Measurements from ENCODE around the gene ENTR1. TPM values are rescaled to one million over a fixed set of nuclear protein-coding genes. Genes with fewer than 3 reads are reported as not detected.

The ENTR1 gene
- total and polyA plus RNA-seq, 2 of the 13 experiments (the other 11 are each of a cell fraction or from before 2014, with no cell fraction given) = 70.1 to 76.4 TPM

DNA sequence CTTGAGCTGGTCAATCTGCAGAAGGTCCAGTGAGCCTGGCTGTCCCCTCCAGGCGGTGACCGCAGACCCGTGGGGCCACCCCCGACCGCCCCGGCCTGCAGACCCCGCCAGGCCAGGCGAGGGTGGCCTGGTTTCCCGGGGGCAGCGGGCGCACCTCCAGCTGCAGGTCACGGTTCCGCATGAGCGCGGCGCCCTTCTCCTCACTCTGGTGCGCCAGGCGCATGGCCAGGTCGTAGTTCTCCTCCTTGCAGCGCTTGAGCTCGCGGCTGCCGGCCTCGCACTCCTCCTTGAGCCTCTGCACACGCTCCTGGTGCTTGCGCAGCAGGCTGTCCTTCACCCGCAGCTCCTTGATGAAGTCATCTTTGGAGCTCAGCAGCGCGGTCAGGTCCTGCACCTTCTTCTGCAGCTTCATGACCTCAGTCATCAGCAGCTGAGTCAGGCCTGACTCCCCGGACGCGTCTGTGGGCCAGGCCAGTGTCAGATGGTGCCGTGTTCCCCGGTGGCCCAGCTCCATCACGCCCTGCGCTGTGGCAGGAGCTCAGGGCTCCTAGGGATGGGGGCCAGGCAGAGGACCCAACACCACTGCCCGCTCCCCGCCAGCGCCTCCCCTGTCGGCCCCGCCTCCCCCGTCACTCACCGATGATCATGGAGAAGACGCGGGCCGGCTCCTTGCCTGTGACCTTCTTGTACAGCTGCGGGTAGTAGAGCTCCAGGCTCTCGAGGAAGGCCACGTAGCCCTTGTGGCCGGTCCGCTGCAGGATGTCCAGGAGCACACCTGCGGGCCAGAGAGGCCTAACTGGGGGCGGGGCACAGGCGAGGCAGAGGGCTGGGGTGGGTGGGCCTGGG lies 39.5 kb downstream of the ENTR1 start:
- TF ChIP-seq MZF1 (CRISPR knock-in tag; IDR thresholded peaks at IDR 0.05; ENCODE audit: borderline replicate concordance) (no peak), PAWR (CRISPR knock-in tag; IDR thresholded peaks at IDR 0.05; ENCODE audit: borderline replicate concordance) (no peak), JUND (CRISPR knock-in tag; IDR thresholded peaks at IDR 0.05) (no peak), ZNF749 (CRISPR knock-in tag; IDR thresholded peaks at IDR 0.05; ENCODE audit: borderline replicate concordance) (no peak), ZNF703 (CRISPR knock-in tag; IDR thresholded peaks at IDR 0.05; ENCODE audit: borderline replicate concordance) (no peak), NBN (conservative IDR thresholded peaks at IDR 0.05) (no peak), GPN1 (CRISPR knock-in tag; IDR thresholded peaks at IDR 0.05; ENCODE audit: borderline replicate concordance) (no peak), ZNF383 (CRISPR knock-in tag; IDR thresholded peaks at IDR 0.05; ENCODE audit: borderline replicate concordance) (no peak), ZNF543 (CRISPR knock-in tag; IDR thresholded peaks at IDR 0.05) (no peak)
- TF ChIP-seq, protein P1, sequence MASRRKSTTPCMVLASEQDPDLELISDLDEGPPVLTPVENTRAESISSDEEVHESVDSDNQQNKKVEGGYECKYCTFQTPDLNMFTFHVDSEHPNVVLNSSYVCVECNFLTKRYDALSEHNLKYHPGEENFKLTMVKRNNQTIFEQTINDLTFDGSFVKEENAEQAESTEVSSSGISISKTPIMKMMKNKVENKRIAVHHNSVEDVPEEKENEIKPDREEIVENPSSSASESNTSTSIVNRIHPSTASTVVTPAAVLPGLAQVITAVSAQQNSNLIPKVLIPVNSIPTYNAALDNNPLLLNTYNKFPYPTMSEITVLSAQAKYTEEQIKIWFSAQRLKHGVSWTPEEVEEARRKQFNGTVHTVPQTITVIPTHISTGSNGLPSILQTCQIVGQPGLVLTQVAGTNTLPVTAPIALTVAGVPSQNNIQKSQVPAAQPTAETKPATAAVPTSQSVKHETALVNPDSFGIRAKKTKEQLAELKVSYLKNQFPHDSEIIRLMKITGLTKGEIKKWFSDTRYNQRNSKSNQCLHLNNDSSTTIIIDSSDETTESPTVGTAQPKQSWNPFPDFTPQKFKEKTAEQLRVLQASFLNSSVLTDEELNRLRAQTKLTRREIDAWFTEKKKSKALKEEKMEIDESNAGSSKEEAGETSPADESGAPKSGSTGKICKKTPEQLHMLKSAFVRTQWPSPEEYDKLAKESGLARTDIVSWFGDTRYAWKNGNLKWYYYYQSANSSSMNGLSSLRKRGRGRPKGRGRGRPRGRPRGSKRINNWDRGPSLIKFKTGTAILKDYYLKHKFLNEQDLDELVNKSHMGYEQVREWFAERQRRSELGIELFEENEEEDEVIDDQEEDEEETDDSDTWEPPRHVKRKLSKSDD (CRISPR knock-in tag; IDR thresholded peaks at IDR 0.05; ENCODE audit: low read depth) = no peak
- TF ChIP-seq, protein P2, sequence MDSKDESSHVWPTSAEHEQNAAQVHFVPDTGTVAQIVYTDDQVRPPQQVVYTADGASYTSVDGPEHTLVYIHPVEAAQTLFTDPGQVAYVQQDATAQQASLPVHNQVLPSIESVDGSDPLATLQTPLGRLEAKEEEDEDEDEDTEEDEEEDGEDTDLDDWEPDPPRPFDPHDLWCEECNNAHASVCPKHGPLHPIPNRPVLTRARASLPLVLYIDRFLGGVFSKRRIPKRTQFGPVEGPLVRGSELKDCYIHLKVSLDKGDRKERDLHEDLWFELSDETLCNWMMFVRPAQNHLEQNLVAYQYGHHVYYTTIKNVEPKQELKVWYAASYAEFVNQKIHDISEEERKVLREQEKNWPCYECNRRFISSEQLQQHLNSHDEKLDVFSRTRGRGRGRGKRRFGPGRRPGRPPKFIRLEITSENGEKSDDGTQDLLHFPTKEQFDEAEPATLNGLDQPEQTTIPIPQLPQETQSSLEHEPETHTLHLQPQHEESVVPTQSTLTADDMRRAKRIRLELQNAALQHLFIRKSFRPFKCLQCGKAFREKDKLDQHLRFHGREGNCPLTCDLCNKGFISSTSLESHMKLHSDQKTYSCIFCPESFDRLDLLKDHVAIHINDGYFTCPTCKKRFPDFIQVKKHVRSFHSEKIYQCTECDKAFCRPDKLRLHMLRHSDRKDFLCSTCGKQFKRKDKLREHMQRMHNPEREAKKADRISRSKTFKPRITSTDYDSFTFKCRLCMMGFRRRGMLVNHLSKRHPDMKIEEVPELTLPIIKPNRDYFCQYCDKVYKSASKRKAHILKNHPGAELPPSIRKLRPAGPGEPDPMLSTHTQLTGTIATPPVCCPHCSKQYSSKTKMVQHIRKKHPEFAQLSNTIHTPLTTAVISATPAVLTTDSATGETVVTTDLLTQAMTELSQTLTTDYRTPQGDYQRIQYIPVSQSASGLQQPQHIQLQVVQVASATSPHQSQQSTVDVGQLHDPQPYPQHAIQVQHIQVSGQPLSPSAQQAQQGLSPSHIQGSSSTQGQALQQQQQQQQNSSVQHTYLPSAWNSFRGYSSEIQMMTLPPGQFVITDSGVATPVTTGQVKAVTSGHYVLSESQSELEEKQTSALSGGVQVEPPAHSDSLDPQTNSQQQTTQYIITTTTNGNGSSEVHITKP (CRISPR knock-in tag; IDR thresholded peaks at IDR 0.05; ENCODE audit: low read depth) = no peak
- ChIA-PET CTCF (ENCODE audit: low intra/inter-chr PET ratio, low total read pairs) (interaction anchor here (3.1 kb wide), 1 partner anchor 31 kb away, joined by 18 read pairs; no protein-coding TSS in a partner anchor), POLR2A (interaction anchor here (4.0 kb wide), 1 partner anchor 8 kb away, joined by 38 read pairs; the partner anchor contains the start of gene DNLZ)
- no peak for FAIRE-seq
- Histone ChIP-seq H3K27me3 (ENCODE audit: control insufficient read depth in 1 of 2, insufficient read depth in 2 of 2, low read length in 2 of 2) (no peaks in the 10 kb centered on the region; a peak in 1 of 5 replicates), H3K79me2 (ENCODE audit: insufficient read depth, low read length) (no peaks in the 10 kb centered on the region), H3K4me1 (ENCODE audit: insufficient read depth, low read length) (peaks cover 26% of the 10 kb centered on the region), H3K36me3 (replicated peaks in 1 of 2; ENCODE audit: control insufficient read depth in 1 of 2, insufficient read depth in 2 of 2, low read length in 2 of 2) (peaks cover 0 to 2% of the 10 kb centered on the region in 2 experiments; a peak in 1 of 5 replicates), H3K27ac (ENCODE audit: extremely low read length, insufficient read depth, low read length) (no peak overlapping the region), H2AFZ (ENCODE audit: low read length) (no peak overlapping the region), H3K4me3 (replicated peaks in 1 of 3; ENCODE audit: insufficient read depth in 1 of 3, low read depth in 2 of 3, low read length in 3 of 3) (no peak overlapping the region), H4K20me1 (ENCODE audit: insufficient read depth, low read length) (no peaks in the 10 kb centered on the region), H3K9ac (ENCODE audit: insufficient read depth, low read depth, low read length) (no peak overlapping the region), H3K4me2 (ENCODE audit: low read depth, low read length) (no peak overlapping the region), H3K9me3 (ENCODE audit: low read length) (no peaks in the 10 kb centered on the region)
- BruUV-seq (replicated peaks) = no TSS peak
- intact Hi-C loops (cut with micrococcal nuclease; ENCODE audit: unreplicated experiment) = loop anchor here (5.0 kb wide), 1 partner anchor 34 kb away; no protein-coding TSS in a partner anchor
- DNase-seq (ENCODE audit: low spot score) = no peak
- WGBS (ENCODE audit: low lambda C conversion rate) = 97% methylated on average over 6 of the region's 54 CpGs
- in situ Hi-C loops (cut with HindIII; ENCODE audit: extremely low pct_ligation_motif_present, low pct_unique_long_range_greater_than_20kb) = no loop called here
- ATAC-seq = no peak

All from HepG2 (cell line).